Endodermal cell (in vitro differentiated cells): ENCODE data around the gene DCAF5. TPM values are rescaled to one million over a fixed set of nuclear protein-coding genes. Genes with fewer than 3 reads are reported as not detected.

Source experiments
- DNase-seq: peaks from one replicate; pipeline ENCODE4 v3.0.0-alpha.2; 2017
- H3K27ac ChIP-seq: 2 replicates; pipeline ENCODE4 v1.5.1; 2013; ENCODE audit warnings: mild to moderate bottlenecking, low read depth, low read length, moderate library complexity
- H3K27me3 ChIP-seq: 2 replicates; pipeline ENCODE4 v1.6.1; 2013; ENCODE audit warnings: mild to moderate bottlenecking, low read length, moderate library complexity; ENCODE audit not compliant: insufficient read depth, control insufficient read depth, poor library complexity, severe bottlenecking
- H3K36me3 ChIP-seq: 2 replicates; pipeline ENCODE4 v1.7.0; 2013; ENCODE audit warnings: mild to moderate bottlenecking, low read length, moderate library complexity; ENCODE audit not compliant: control insufficient read depth, insufficient read depth
- H3K4me1 ChIP-seq: one replicate; pipeline ENCODE4 v1.7.0; 2013; ENCODE audit warnings: low read length; ENCODE audit not compliant: control insufficient read depth, insufficient read depth
- H3K4me3 ChIP-seq: 2 replicates; pipeline ENCODE4 v1.5.1; 2013; ENCODE audit warnings: mild to moderate bottlenecking, low read length, moderate library complexity
- H3K9ac ChIP-seq: 2 replicates; pipeline ENCODE4 v1.6.1; 2013; ENCODE audit warnings: mild to moderate bottlenecking, low read length, moderate library complexity; ENCODE audit not compliant: poor library complexity, severe bottlenecking; ENCODE audit errors: extremely low read depth
- H3K9me3 ChIP-seq: 2 replicates; pipeline ENCODE4 v1.6.1; 2013; ENCODE audit warnings: mild to moderate bottlenecking, low read length, moderate library complexity; ENCODE audit not compliant: control insufficient read depth
- H3K27ac Mint-ChIP-seq: 2 replicates; pipeline ENCODE4 v1.8.0; 2020; ENCODE audit warnings: mixed read lengths
- H3K27me3 Mint-ChIP-seq: 2 replicates; pipeline ENCODE4 v1.8.0; 2021; ENCODE audit warnings: mild to moderate bottlenecking, mixed read lengths; ENCODE audit not compliant: insufficient read depth
- H3K36me3 Mint-ChIP-seq: 2 replicates; pipeline ENCODE4 v1.8.0; 2020; ENCODE audit warnings: low read depth, mixed read lengths
- H3K4me1 Mint-ChIP-seq: 2 replicates; pipeline ENCODE4 v1.8.0; 2020; ENCODE audit warnings: mixed read lengths
- H3K4me3 Mint-ChIP-seq: 2 replicates; pipeline ENCODE4 v1.8.0; 2020; ENCODE audit warnings: mild to moderate bottlenecking, moderate library complexity, mixed read lengths
- H3K9me3 Mint-ChIP-seq: 2 replicates; pipeline ENCODE4 v1.8.0; 2020; ENCODE audit warnings: mild to moderate bottlenecking, mixed read lengths
- CTCF ChIP-seq: fragments of 200-600 bp; sonication (generic); conservative IDR thresholded peaks from 2 replicates; pipeline ENCODE4 v1.5.0; 2021; ENCODE audit warnings: antibody characterized with exemption, mild to moderate bottlenecking
- WGBS, 2 experiments: methylation state at CpG; one replicate each; pipeline versions ENCODE4 v1.1.5 to v1.1.7; 2013; ENCODE audit warnings: missing lambda C conversion rate in 2 of 2, mixed read lengths in 1 of 2; ENCODE audit not compliant: insufficient coverage in 1 of 2, insufficient read length in 1 of 2; 5-methylcytosine and 5-hydroxymethylcytosine counted together
- total RNA-seq, 2 donors: library from RNA; stranded (reverse); fragmentation: NEBNext Ultra II Directional in 1 of 2; extraction: Animal tissue kit (Norgen Biotek cat#: 25700) in 1 of 2; gene quantifications; 2 replicates in 1 of 2; 3 replicates in 1 of 2; pipeline ENCODE4 v1.2.1, GENCODE V29; 2021

Gene DCAF5
- total RNA-seq, 2 donors from 2014 or later: 61.1 to 69.6 TPM

- no peak for DNase-seq
- H3K4me3 ChIP-seq: no peak overlapping the region
- no peaks in the 10 kb centered on the region for H3K4me1 ChIP-seq
- Mint-ChIP-seq H3K27me3 (no peaks in the 10 kb centered on the region), H3K27ac (no peak overlapping the region), H3K4me1 (peaks cover 17% of the 10 kb centered on the region), H3K9me3 (no peaks in the 10 kb centered on the region), H3K36me3 (peaks cover 49% of the 10 kb centered on the region), H3K4me3 (no peak overlapping the region)
- no peaks in the 10 kb centered on the region for H3K27me3 ChIP-seq
- H3K36me3 ChIP-seq: peaks cover 91% of the 10 kb centered on the region
- H3K9me3 ChIP-seq: no peaks in the 10 kb centered on the region
- no peak for TF ChIP-seq CTCF
- H3K27ac ChIP-seq: no peak overlapping the region
- no peak overlapping the region for H3K9ac ChIP-seq
- 97 to 100% methylated on average over 1 to 3 of the region's 3 CpGs for WGBS, 2 experiments
Observed at GRCh38 chr14:69087061-69087461, 65.9 kb downstream of the DCAF5 start.

GRCh38 chr14:69086537-69086936, 66.4 kb downstream of the DCAF5 start:
- no peak overlapping the region for H3K4me3 ChIP-seq
- DNase-seq: no peak
- H3K9ac ChIP-seq: no peak overlapping the region
- no peaks in the 10 kb centered on the region for H3K4me1 ChIP-seq
- no peak overlapping the region for H3K27ac Mint-ChIP-seq
- no peaks in the 10 kb centered on the region for H3K9me3 Mint-ChIP-seq
- WGBS, 2 experiments: 82 to 90% methylated on average over 2 to 3 of the region's 3 CpGs
- H3K27me3 Mint-ChIP-seq: no peaks in the 10 kb centered on the region
- no peaks in the 10 kb centered on the region for H3K27me3 ChIP-seq
- peaks cover 23% of the 10 kb centered on the region for H3K4me1 Mint-ChIP-seq
- peaks cover 49% of the 10 kb centered on the region for H3K36me3 Mint-ChIP-seq
- H3K27ac ChIP-seq: no peak overlapping the region
- H3K9me3 ChIP-seq: no peaks in the 10 kb centered on the region
- peaks cover 91% of the 10 kb centered on the region for H3K36me3 ChIP-seq
- no peak for TF ChIP-seq CTCF
- H3K4me3 Mint-ChIP-seq: no peak overlapping the region

- no peaks in the 10 kb centered on the region for H3K27me3 Mint-ChIP-seq
- H3K27ac Mint-ChIP-seq: no peak overlapping the region
- peaks cover 43% of the 10 kb centered on the region for H3K36me3 Mint-ChIP-seq
- Histone ChIP-seq H3K36me3 (peaks cover 82% of the 10 kb centered on the region), H3K9me3 (no peaks in the 10 kb centered on the region), H3K9ac (no peak overlapping the region), H3K4me3 (no peak overlapping the region), H3K4me1 (no peaks in the 10 kb centered on the region), H3K27me3 (no peaks in the 10 kb centered on the region), H3K27ac (no peak overlapping the region)
- no peak for TF ChIP-seq CTCF
- DNase-seq: peak; percentile 49
- no peaks in the 10 kb centered on the region for H3K9me3 Mint-ChIP-seq
- 82 to 84% methylated on average over 3 to 4 of the region's 4 CpGs for WGBS, 2 experiments
- no peak overlapping the region for H3K4me3 Mint-ChIP-seq
- H3K4me1 Mint-ChIP-seq: peaks cover 38% of the 10 kb centered on the region
Observed at GRCh38 chr14:69084023-69084422, 68.9 kb downstream of the DCAF5 start.
